HG02610 (cell line): ENCODE measurements around the gene DOCK7.
"Not testable (repeated sequence)": the region's sequence is repeated elsewhere in the genome, so short reads cannot be mapped to it uniquely, and the experiment has no call there.

Experiments used
- ATAC-seq: cut with Tn5 transposase; IDR thresholded peaks from one replicate; pipeline ENCODE4 v1.9.1; 2021; ENCODE audit warnings: mild to moderate bottlenecking, moderate library complexity; ENCODE audit not compliant: unreplicated experiment

DOCK7 gene

DNA sequence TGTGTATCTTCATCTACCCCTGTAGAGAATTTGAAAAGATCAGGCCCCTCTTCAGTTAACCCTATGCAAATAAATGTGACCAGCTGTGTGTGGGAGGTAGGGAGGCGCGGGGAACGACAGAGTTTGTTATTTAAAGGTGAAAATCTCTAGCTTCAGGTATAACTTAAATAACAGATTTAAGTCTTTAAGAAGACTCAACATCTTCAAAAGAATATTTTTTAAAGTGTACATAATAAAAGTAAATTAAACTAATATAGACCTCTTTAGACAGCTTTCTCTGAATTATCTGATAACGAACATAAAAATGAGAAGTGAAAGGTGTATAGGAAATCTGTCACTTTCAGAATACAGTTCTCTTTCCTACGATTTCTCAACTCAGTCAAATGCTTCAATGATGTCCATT lies 74.9 kb downstream of the DOCK7 start:
- ATAC-seq: peak; percentile 95

DNA sequence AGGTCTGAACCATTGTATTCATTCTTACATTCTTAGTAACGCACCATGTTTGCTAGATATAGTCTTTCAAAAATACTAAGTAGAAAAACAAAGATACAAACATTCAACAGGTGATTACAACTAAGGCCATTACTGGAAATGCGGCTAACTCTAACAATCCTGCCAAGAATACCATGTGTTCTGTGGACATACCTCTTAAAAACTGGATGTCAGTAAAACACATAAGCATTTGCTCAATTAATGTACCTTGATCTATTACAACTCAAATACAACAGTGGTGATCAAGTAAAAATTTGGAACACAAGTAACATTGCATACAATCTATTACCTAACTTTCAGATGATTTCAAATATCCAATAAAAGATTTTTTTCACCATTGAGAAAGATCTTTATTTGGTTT lies 75.4 kb downstream of the DOCK7 start:
- no peak for ATAC-seq

- not testable (repeated sequence) for ATAC-seq
Measured at GRCh38 chr1:62610588-62610987, 77.6 kb downstream of the DOCK7 start.

GRCh38 chr1:62608905-62609304 lies 79.3 kb downstream of the DOCK7 start:
- no peak for ATAC-seq

DNA sequence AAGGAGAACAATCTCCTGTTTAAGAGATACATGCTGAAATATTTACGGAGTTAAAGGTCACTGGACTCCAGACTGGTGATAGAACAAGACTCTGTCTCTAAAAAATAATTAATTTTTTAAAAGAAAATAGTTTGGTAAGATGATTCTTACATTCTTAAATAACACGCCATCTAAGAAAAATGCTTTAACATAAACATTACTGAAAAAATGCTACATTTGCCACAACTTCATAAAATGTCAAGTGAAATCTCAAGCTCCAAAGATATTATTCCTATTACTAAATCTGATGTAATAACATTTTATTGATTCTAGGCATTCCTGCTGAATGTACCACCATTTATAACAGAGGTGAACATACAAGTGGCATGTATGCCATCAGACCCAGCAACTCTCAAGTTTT lies 86.7 kb downstream of the DOCK7 start:
- ATAC-seq: no peak

GRCh38 chr1:62599044-62599443 lies 89.1 kb downstream of the DOCK7 start:
- no peak for ATAC-seq

- no peak for ATAC-seq
Measured at GRCh38 chr1:62597281-62597680, 90.9 kb downstream of the DOCK7 start, which contains the start of gene ANGPTL3. ANGPTL3 (plus strand) TSS chr1:62597520; CDS start chr1:62597567, 47 bp downstream.

DNA sequence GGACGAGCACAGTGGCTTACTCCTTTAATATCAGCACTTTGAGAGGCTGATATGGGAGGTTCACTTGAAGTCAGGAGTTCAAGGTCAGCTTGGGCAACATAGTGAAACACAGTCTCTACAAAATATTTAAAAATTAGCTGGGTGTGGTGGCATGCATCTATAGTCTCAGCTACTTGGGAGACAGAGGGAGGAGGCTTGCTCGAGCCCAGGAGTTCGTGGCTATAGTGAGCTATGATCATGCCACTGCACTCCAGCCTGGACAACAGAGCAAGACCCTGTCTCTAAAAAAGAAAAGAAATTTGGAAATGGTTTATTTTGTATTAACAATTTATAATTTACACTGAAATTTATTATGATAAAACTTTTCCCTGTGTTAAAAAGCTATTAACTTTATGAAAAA lies 92.5 kb downstream of the DOCK7 start:
- no peak for ATAC-seq

DNA sequence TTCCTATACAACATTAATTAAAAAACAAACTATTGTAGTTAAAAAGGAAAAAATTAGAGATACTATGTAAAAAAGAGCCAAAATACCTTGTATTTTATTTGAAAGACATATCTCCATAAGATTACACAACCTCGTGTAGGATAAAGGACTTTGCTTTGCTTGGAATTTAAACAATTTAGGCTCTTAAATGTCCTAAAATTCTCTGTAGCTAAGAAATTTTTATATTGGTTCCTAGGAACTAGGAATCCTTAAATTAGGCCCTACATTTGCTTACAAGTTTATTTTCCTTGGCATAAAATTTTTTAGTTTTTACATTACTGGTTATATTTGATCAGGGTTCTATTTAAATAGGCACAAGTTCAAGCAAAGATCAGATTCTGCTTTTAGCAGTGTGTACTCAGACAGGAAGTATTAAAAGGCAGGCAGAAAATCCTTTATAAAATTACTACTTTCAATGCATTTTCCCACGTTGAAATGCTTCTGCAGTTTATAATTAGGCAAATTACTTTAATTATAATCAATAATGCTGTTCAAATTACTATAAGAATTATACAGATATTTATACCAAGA lies 94.3 kb downstream of the DOCK7 start:
- no peak for ATAC-seq

GRCh38 chr1:62590970-62591368 lies 97.2 kb downstream of the DOCK7 start:
- ATAC-seq: no peak

DNA sequence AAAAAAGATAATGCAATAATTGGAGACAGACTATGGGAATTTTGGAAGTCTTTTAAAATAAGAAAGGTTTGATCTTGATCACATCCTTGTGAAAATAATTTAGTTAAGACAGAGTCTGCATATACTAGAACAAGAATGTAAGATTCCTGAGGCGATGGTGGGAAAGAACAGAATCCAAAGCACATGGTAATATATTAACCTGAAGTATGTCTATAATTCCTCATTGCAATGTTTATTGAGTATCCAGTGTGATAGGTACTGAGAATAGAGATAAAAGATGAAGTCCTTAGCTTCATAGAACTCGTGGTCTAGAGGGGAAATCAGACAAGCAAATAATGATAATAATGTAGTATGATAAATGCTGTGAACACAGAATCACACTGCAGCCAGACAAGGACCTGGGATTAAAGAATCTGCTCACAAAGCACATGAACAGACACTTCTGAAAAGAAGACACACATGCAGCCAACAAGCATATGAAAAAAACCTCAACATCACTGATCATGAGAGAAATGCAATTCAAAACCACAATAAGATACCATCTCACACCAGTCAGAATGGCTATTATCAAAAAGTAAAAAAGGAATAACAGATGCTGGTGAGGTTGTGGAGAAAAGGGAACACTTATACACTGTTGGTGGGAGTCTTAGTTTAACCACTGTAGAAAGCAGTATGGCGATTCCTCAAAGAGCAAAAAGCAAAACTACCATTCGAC lies 97.8 kb downstream of the DOCK7 start:
- no peak for ATAC-seq

- ATAC-seq: no peak
Measured at GRCh38 chr1:62589321-62589720, 98.9 kb downstream of the DOCK7 start.

GRCh38 chr1:62588000-62588399 lies 100.2 kb downstream of the DOCK7 start:
- ATAC-seq: no peak

DNA sequence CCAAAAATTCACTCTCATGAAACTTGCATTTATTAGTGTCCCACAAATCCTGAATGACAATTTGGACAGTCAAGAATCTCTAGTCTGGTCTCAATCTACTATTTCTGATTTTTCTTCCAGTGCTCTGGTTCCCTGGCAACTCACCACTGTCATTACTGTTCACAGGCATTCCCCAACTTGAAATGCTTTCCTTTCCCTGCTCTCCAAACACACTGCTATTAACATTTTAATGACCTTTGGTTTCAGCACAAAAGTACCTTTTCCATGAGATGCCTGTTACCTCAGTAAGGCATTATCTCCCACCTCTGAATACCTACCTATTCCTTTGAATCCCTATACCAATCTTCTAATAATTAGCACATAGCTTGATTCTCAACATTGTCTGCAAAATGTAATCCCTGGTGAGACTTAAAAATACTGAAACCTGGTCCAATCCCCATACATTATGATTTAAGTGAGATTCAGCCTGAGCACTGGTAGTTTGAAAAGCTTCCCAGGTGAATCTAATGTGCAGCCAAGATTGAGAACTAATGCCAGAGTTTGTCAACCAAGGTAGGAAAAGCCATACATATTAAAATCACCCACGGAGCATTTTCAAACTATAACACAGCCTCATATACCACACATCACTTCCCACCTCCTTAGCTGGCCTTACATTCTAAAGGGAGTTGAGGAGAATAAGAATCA lies 102.6 kb downstream of the DOCK7 start:
- no peak for ATAC-seq

- ATAC-seq: no peak
Measured at GRCh38 chr1:62573675-62574074, 114.5 kb downstream of the DOCK7 start.

DNA sequence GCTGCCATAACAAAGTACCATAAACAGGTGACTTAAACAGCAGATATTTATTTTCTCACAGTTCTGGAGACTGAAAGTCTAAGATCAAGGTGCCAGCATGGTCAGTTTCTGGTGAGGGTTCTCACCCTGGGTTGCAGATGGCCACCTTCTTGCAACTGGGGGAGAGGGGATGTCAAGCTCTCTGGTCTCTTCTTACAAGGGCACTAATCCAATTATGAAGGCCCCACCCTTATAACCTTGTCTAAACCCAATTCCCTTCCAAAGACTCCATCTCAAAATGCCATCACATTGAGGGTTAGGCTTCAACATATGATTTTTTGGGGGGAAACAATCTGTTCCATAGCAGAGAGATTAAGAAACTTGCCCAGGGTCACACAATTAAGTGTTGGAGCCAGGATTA lies 115.7 kb downstream of the DOCK7 start:
- no peak for ATAC-seq

GRCh38 chr1:62571517-62571916 lies 116.7 kb downstream of the DOCK7 start:
- ATAC-seq: not testable (repeated sequence)

- not testable (repeated sequence) for ATAC-seq
Measured at GRCh38 chr1:62567926-62568325, 120.3 kb downstream of the DOCK7 start.

GRCh38 chr1:62567182-62567581 lies 121.0 kb downstream of the DOCK7 start:
- ATAC-seq: not testable (repeated sequence)

GRCh38 chr1:62561306-62561705 lies 126.9 kb downstream of the DOCK7 start:
- no peak for ATAC-seq

- no peak for ATAC-seq
Measured at GRCh38 chr1:62544570-62544969, 143.6 kb downstream of the DOCK7 start.

- no peak for ATAC-seq
Measured at GRCh38 chr1:62541048-62541447, 147.1 kb downstream of the DOCK7 start.
